Stimulated activated memory B cell treated with anti-CD40 and anti-IgM and Interleukin-4, amounts not matched to agents 10 μg/mL and 1 μg/mL and 100 μg/mL, for 72 hours (primary cell): ENCODE measurements around the gene EEF1A2.

ENCODE experiments used
- ATAC-seq: fragments of 150-1000 bp; cut with Tn5 transposase; 2 replicates; pipeline ENCODE4 v1.10.0; 2021
- H3K27ac Mint-ChIP-seq: one replicate; pipeline ENCODE4 v1.8.0; 2022; ENCODE audit warnings: mild to moderate bottlenecking, mixed read lengths
- H3K27me3 Mint-ChIP-seq: one replicate; pipeline ENCODE4 v1.8.0; 2022; ENCODE audit warnings: mixed read lengths
- H3K36me3 Mint-ChIP-seq: one replicate; pipeline ENCODE4 v1.8.0; 2022; ENCODE audit warnings: mixed read lengths
- H3K4me1 Mint-ChIP-seq: one replicate; pipeline ENCODE4 v1.8.0; 2022; ENCODE audit warnings: mixed read lengths
- H3K4me3 Mint-ChIP-seq: one replicate; pipeline ENCODE4 v1.8.0; 2022; ENCODE audit warnings: mild to moderate bottlenecking, moderate library complexity, mixed read lengths
- H3K9me3 Mint-ChIP-seq: one replicate; pipeline ENCODE4 v1.8.0; 2022; ENCODE audit warnings: mixed read lengths

Gene EEF1A2

GRCh38 chr20:63439866-63440265 lies 59.0 kb downstream of the EEF1A2 start:
- no peaks in the 10 kb centered on the region for H3K36me3 Mint-ChIP-seq
- peaks cover 28% of the 10 kb centered on the region for H3K4me1 Mint-ChIP-seq
- H3K27ac Mint-ChIP-seq: no peak overlapping the region
- H3K9me3 Mint-ChIP-seq: peaks cover 12% of the 10 kb centered on the region
- H3K4me3 Mint-ChIP-seq: no peak overlapping the region
- ATAC-seq: no peak
- H3K27me3 Mint-ChIP-seq: peaks cover 63% of the 10 kb centered on the region

- peaks cover 46% of the 10 kb centered on the region for H3K4me1 Mint-ChIP-seq
- no peak overlapping the region for H3K27ac Mint-ChIP-seq
- H3K27me3 Mint-ChIP-seq: peaks cover 77% of the 10 kb centered on the region
- peaks cover 7% of the 10 kb centered on the region for H3K9me3 Mint-ChIP-seq
- H3K4me3 Mint-ChIP-seq: no peak overlapping the region
- no peak for ATAC-seq
- no peaks in the 10 kb centered on the region for H3K36me3 Mint-ChIP-seq
Measured at GRCh38 chr20:63438121-63438520, 60.8 kb downstream of the EEF1A2 start.
